ENCODE data around the gene FAF1.
"Not testable (repeated sequence)": the region's sequence is repeated elsewhere in the genome, so short reads cannot be mapped to it uniquely, and the experiment has no call there.

- not testable (repeated sequence) for TF ChIP-seq POLR2A, CTCF (IDR thresholded peaks at IDR 0.05)
Observed at GRCh38 chr1:50935276-50935675, 24.8 kb downstream of the FAF1 start.
